ENCODE results near the gene TNS1.

The TNS1 gene

GRCh38 chr2:217753460-217754200, 249.2 kb downstream of the TNS1 start:
- no peak for DNase-seq

- DNase-seq: no peak
These were observed 249.9 kb downstream of the TNS1 start for GRCh38 chr2:217752714-217753459.

- DNase-seq: no peak
These were observed 250.8 kb downstream of the TNS1 start for GRCh38 chr2:217751952-217752351.

GRCh38 chr2:217751192-217751591, 251.6 kb downstream of the TNS1 start:
- no peak for DNase-seq
